HCT116 (cell line): ENCODE measurements around the gene ZDHHC14.

Source experiments
- EZH2 ChIP-seq: fragments of 200-600 bp; sonication (generic); IDR thresholded peaks from 2 replicates; pipeline ENCODE4 v1.6.1; 2017; ENCODE audit warnings: antibody characterized with exemption, mixed run types
- POLR2A ChIP-seq: IDR thresholded peaks from 2 replicates; pipeline ENCODE4 v1.7.0; 2011; ENCODE audit warnings: borderline replicate concordance; ENCODE audit not compliant: insufficient read depth, insufficient read length; ENCODE audit errors: extremely low read depth
- POLR2AphosphoS5 ChIP-seq: IDR thresholded peaks from 2 replicates; pipeline ENCODE4 v1.6.1; 2011; ENCODE audit warnings: mild to moderate bottlenecking, low read depth, low read length, moderate library complexity
- SP1 ChIP-seq: IDR thresholded peaks from 2 replicates; pipeline ENCODE4 v1.6.1; 2012; ENCODE audit warnings: low read depth
- TCF7L2 ChIP-seq: IDR thresholded peaks from 2 replicates; pipeline ENCODE4 v1.7.0; 2011; ENCODE audit warnings: borderline replicate concordance, inconsistent platforms; ENCODE audit not compliant: insufficient read depth, insufficient read length; ENCODE audit errors: extremely low read depth
- ZNF274 ChIP-seq: fragments of 200-500 bp; sonication (Bioruptor generic); IDR thresholded peaks from 2 replicates; pipeline ENCODE4 v1.6.1; 2014; ENCODE audit warnings: mild to moderate bottlenecking, low read depth, low read length, inconsistent platforms
- TF ChIP-seq, protein P1 (sequence below), 3 experiments: fragments of 200-600 bp in 1 of 3; sonication (generic) in 1 of 3; IDR thresholded peaks in 2 of 3; conservative IDR thresholded peaks in 1 of 3; 2 replicates each; pipeline ENCODE4 v1.5.1; 2012 to 2017; ENCODE audit warnings: low read depth in 2 of 3, low read length in 2 of 3, antibody characterized with exemption in 1 of 3, borderline replicate concordance in 1 of 3, control low read depth in 1 of 3, mild to moderate bottlenecking in 1 of 3, mixed read lengths in 1 of 3, mixed run types in 1 of 3, moderate library complexity in 1 of 3; ENCODE audit not compliant: insufficient read depth in 1 of 3

DNA sequence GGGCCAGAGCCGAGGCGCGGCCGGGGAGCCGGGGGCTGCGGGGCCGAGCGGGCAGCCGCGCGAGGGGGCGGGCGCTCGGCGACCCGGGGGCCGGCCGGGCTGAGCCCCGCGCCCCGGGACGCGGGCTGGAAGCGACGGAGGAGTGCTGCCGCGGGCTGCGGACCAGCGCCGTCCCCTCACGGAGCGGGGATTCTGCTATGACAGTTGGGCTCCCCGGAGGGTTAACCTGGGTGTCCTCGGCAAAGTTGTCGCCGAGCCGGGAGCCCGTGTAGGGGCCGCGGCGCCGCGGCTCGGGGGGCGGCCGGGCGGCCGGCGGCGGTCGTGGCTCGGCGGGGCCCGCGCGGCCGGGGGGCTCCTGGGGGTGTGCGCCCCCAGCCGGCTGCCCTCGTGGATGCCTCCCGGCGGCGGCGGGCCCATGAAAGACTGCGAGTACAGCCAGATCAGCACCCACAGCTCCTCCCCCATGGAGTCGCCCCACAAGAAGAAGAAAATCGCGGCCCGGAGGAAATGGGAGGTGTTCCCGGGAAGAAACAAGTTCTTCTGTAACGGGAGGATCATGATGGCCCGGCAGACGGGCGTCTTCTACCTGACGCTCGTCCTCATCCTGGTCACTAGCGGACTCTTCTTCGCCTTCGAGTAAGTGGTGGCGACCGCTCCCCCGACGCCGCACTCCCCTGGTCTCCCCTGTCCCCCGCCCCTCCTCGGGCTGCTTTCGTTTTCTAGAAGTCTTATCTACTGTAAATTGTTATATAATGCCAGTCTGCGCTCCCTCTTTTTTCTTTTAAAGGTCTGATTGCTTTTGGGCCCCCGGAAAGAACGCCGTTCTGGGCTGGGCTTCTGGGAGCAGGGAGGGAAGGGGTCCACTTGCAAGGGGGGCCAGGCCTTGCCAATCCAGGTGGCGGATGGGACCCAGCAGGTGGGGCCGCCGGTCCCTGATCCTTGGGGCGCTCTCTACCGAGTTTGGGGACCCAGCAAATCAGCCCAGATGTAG, 936 bp downstream of the ZDHHC14 start:
- TF ChIP-seq POLR2A, result no peak
- TF ChIP-seq, protein P1, sequence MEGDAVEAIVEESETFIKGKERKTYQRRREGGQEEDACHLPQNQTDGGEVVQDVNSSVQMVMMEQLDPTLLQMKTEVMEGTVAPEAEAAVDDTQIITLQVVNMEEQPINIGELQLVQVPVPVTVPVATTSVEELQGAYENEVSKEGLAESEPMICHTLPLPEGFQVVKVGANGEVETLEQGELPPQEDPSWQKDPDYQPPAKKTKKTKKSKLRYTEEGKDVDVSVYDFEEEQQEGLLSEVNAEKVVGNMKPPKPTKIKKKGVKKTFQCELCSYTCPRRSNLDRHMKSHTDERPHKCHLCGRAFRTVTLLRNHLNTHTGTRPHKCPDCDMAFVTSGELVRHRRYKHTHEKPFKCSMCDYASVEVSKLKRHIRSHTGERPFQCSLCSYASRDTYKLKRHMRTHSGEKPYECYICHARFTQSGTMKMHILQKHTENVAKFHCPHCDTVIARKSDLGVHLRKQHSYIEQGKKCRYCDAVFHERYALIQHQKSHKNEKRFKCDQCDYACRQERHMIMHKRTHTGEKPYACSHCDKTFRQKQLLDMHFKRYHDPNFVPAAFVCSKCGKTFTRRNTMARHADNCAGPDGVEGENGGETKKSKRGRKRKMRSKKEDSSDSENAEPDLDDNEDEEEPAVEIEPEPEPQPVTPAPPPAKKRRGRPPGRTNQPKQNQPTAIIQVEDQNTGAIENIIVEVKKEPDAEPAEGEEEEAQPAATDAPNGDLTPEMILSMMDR (IDR thresholded peaks at IDR 0.05 in 2 of 3, conservative IDR thresholded peaks at IDR 0.05 in 1 of 3; ENCODE audit: borderline replicate concordance in 1 of 3, insufficient read depth in 1 of 3, low read depth in 2 of 3, low read length in 2 of 3), result no peak
- TF ChIP-seq TCF7L2, result peak; percentile 34
- no peak for TF ChIP-seq SP1
- TF ChIP-seq ZNF274, result no peak
- no peak for TF ChIP-seq POLR2AphosphoS5
- TF ChIP-seq EZH2, result no peak
